HG02938 (cell line): ENCODE data around the gene DVL2.

Experiments used
- ATAC-seq: cut with Tn5 transposase; IDR thresholded peaks from one replicate; pipeline ENCODE4 v1.9.1; 2021; ENCODE audit warnings: mild to moderate bottlenecking, moderate library complexity; ENCODE audit not compliant: unreplicated experiment

Gene DVL2

DNA sequence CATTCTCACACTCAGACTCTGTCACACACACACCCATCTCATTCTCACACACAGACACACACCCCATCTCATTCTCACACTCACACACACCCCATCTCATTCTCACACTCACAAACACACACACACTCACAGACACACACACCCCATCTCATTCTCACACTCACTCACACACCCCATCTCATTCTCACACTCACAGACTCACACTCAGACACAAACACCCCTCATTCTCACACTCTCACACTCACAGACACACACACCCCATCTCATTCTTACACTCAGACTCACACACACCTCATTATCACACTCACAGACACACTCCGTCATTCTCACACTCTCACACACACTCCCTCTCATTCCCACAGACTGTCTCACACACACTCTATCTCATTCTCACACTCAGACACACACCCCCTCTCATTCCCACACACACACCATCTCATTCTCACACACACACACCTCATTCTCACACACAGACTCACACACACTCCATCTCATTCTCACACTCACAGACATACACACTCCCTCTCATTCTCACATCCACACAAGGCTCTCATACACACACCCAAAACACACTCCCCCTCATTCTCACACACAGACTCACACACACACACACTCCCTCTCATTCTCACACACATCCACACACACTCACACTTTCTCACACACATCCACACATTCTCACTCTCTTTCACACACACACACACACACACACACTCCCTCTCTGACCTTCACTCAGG lies 58.0 kb downstream of the DVL2 start:
- no peak for ATAC-seq
